HG02884 (cell line): Measurements from ENCODE around the gene PAM.

ENCODE experiments used
- ATAC-seq: cut with Tn5 transposase; IDR thresholded peaks from one replicate; pipeline ENCODE4 v1.9.1; 2021; ENCODE audit warnings: mild to moderate bottlenecking, moderate library complexity; ENCODE audit not compliant: unreplicated experiment

PAM gene

GRCh38 chr5:102754767-102755431 lies at the start of gene PAM:
PAM (plus strand) TSS chr5:102755305; CDS start chr5:102866196, 110,891 bp downstream.
- ATAC-seq: peak; percentile 74

GRCh38 chr5:102711525-102712385 lies 43.4 kb upstream of the PAM start:
- ATAC-seq: no peak

GRCh38 chr5:102713278-102713677 lies 41.8 kb upstream of the PAM start:
- ATAC-seq: peak; percentile 59

- peak; percentile 57 for ATAC-seq
Observed at GRCh38 chr5:102713682-102714231, 41.3 kb upstream of the PAM start.

GRCh38 chr5:102715082-102715807 lies 39.9 kb upstream of the PAM start:
- ATAC-seq: no peak

- ATAC-seq: no peak
Observed at GRCh38 chr5:102716017-102716416, 39.1 kb upstream of the PAM start.

GRCh38 chr5:102718819-102719218 lies 36.3 kb upstream of the PAM start:
- ATAC-seq: no peak

GRCh38 chr5:102719886-102720285 lies 35.2 kb upstream of the PAM start:
- ATAC-seq: no peak

- ATAC-seq: no peak
Observed at GRCh38 chr5:102720969-102721368, 34.1 kb upstream of the PAM start.

GRCh38 chr5:102722931-102723330 lies 32.2 kb upstream of the PAM start:
- no peak for ATAC-seq

- no peak for ATAC-seq
Observed at GRCh38 chr5:102731693-102732092, 23.4 kb upstream of the PAM start.

GRCh38 chr5:102733534-102733933 lies 21.6 kb upstream of the PAM start:
- ATAC-seq: no peak

- no peak for ATAC-seq
Observed at GRCh38 chr5:102737161-102737560, 17.9 kb upstream of the PAM start.

- ATAC-seq: no peak
Observed at GRCh38 chr5:102737805-102738469, 17.2 kb upstream of the PAM start.

GRCh38 chr5:102740515-102740914 lies 14.6 kb upstream of the PAM start:
- no peak for ATAC-seq

- no peak for ATAC-seq
Observed at GRCh38 chr5:102742215-102742614, 12.9 kb upstream of the PAM start.

- no peak for ATAC-seq
Observed at GRCh38 chr5:102743900-102744299, 11.2 kb upstream of the PAM start.

GRCh38 chr5:102747386-102748166 lies 7.5 kb upstream of the PAM start:
- ATAC-seq: peak; percentile 84

- no peak for ATAC-seq
Observed at GRCh38 chr5:102749416-102750030, 5.6 kb upstream of the PAM start.
